ENCODE results near the gene SLC26A9.
A peak's percentile ranks its signal among the peaks of the same experiment; 100 is the strongest.

Gene SLC26A9

GRCh38 chr1:205976708-205977401 is 33.6 kb upstream of the SLC26A9 start:
- Histone ChIP-seq H3K36me3 (ENCODE audit: control insufficient read depth in 2 of 2, insufficient read depth in 1 of 2, low read length in 2 of 2) (no peaks in the 10 kb centered on the region), H3K4me1 (ENCODE audit: control insufficient read depth, insufficient read depth, low read length) (no peaks in the 10 kb centered on the region), H3K27ac (ENCODE audit: extremely low read depth, low read depth, low read length) (no peak overlapping the region), H3K4me3 (ENCODE audit: low read depth, low read length) (no peak overlapping the region), H3K9me3 (ENCODE audit: control insufficient read depth, insufficient read depth, low read depth, low read length) (no peaks in the 10 kb centered on the region)
- TF ChIP-seq GLI2 (tag by site-specific recombination; IDR thresholded peaks at IDR 0.05; ENCODE audit: borderline replicate concordance, low read depth) = no peak
- no peak for TF ChIP-seq ZNF121 (tag by site-specific recombination; IDR thresholded peaks at IDR 0.05)
- TF ChIP-seq INSM2 (tag by site-specific recombination; IDR thresholded peaks at IDR 0.05) = no peak
- TF ChIP-seq ZNF600 (tag by site-specific recombination; IDR thresholded peaks at IDR 0.05) = peak; percentile 72
- TF ChIP-seq GLIS1 (tag by site-specific recombination; IDR thresholded peaks at IDR 0.05) = peak; percentile 69
- no peak for TF ChIP-seq KLF8 (tag by site-specific recombination; IDR thresholded peaks at IDR 0.05)
- TF ChIP-seq CTCF (tag by site-specific recombination; IDR thresholded peaks at IDR 0.05) = peak; percentile 14; the same call in 1 of the 2 replicates
- TF ChIP-seq ZBTB6 (tag by site-specific recombination; IDR thresholded peaks at IDR 0.05) = peak; percentile 94; the same call in 1 of the 2 replicates
- TF ChIP-seq PRDM10 (tag by site-specific recombination; IDR thresholded peaks at IDR 0.05) = peak; percentile 33; the same call in 1 of the 2 replicates
- peak; percentile 86 for TF ChIP-seq ZNF18 (tag by site-specific recombination; IDR thresholded peaks at IDR 0.05)
- CTCF ChIA-PET = interaction anchor here (0.5 to 6.2 kb wide), 95 partner anchors 8 to 569 kb away, joined by 3 to 527 read pairs (median 5); partner anchors contain the start of genes AVPR1B, CTSE, ELK4 and PM20D1
- POLR2A ChIA-PET = interaction anchor here (0.7 to 1.9 kb wide), 7 partner anchors 54 to 345 kb away, joined by 3 to 18 read pairs (median 4); partner anchors contain the start of gene ELK4

- Histone ChIP-seq H3K9me3 (ENCODE audit: control insufficient read depth, insufficient read depth, low read depth, low read length) (no peaks in the 10 kb centered on the region), H3K36me3 (ENCODE audit: control insufficient read depth in 2 of 2, insufficient read depth in 1 of 2, low read length in 2 of 2) (no peaks in the 10 kb centered on the region), H3K27ac (ENCODE audit: extremely low read depth, low read depth, low read length) (no peak overlapping the region), H3K4me1 (ENCODE audit: control insufficient read depth, insufficient read depth, low read length) (no peaks in the 10 kb centered on the region), H3K4me3 (ENCODE audit: low read depth, low read length) (no peak overlapping the region)
- CTCF ChIA-PET = interaction anchor here (0.6 to 6.2 kb wide), 12 partner anchors 8 to 425 kb away, joined by 3 to 527 read pairs (median 18); no protein-coding TSS in a partner anchor
- POLR2A ChIA-PET = interaction anchor here (1.9 kb wide), 1 partner anchor 56 kb away, joined by 18 read pairs; no protein-coding TSS in a partner anchor
- TF ChIP-seq KLF17 (tag by site-specific recombination; IDR thresholded peaks at IDR 0.05) = no peak
- no peak for TF ChIP-seq ZNF701 (tag by site-specific recombination; IDR thresholded peaks at IDR 0.05)
- no peak for TF ChIP-seq ZSCAN18 (tag by site-specific recombination; IDR thresholded peaks at IDR 0.05)
- TF ChIP-seq INSM2 (tag by site-specific recombination; IDR thresholded peaks at IDR 0.05) = no peak
- TF ChIP-seq HOXC10 (CRISPR knock-in tag; IDR thresholded peaks at IDR 0.05) = no peak
- no peak for TF ChIP-seq ZNF292 (tag by site-specific recombination; IDR thresholded peaks at IDR 0.05; ENCODE audit: borderline replicate concordance, low read depth)
- TF ChIP-seq ZNF549 (tag by site-specific recombination; IDR thresholded peaks at IDR 0.05) = no peak
- no peak for TF ChIP-seq ZNF560 (tag by site-specific recombination; IDR thresholded peaks at IDR 0.05; ENCODE audit: borderline replicate concordance)
- no peak for TF ChIP-seq ZNF202 (tag by site-specific recombination; IDR thresholded peaks at IDR 0.05; ENCODE audit: borderline replicate concordance)
Observed at GRCh38 chr1:205976036-205976435, 32.8 kb upstream of the SLC26A9 start.
